Measurements from ENCODE around the gene MRPS23. TPM values are rescaled to one million over a fixed set of nuclear protein-coding genes. Genes with fewer than 3 reads are reported as not detected.

Gene MRPS23
- total and polyA plus RNA-seq, 9 of the 15 experiments (the other 6 are each of a cell fraction or from before 2014, with no cell fraction given) = 59.1 to 298 (median 98.8) TPM

- peak; percentile 46 for FAIRE-seq
- no peaks in the 10 kb centered on the region for H3K9me1 ChIP-seq (ENCODE audit: control insufficient read depth, insufficient read depth, low read length)
- intact Hi-C loops (cut with micrococcal nuclease) (loop anchor here (2.0 kb wide), 1 partner anchor 33 kb away; no protein-coding TSS in a partner anchor), in situ Hi-C loops (cut with MboI) (loop anchor here (5.0 kb wide), 1 partner anchor 257 kb away; no protein-coding TSS in a partner anchor)
- H3K9me3 ChIP-seq (replicated peaks; ENCODE audit: control insufficient read depth, insufficient read depth, low read depth, low read length) = no peaks in the 10 kb centered on the region
- H2AFZ ChIP-seq (ENCODE audit: low read depth, low read length) = no peak overlapping the region
- no TSS peak for BruUV-seq (replicated peaks)
- H4K20me1 ChIP-seq (replicated peaks; ENCODE audit: control insufficient read depth, insufficient read depth, low read length) = no peaks in the 10 kb centered on the region
- no peak for ATAC-seq
- no peak for DNase-seq (ENCODE audit: extremely low read depth in 1 of 4, low spot score in 3 of 4)
- H3K27me3 ChIP-seq (ENCODE audit: control insufficient read depth in 2 of 2, insufficient read depth in 2 of 2, low read length in 2 of 2) = peaks cover 0 to 8% of the 10 kb centered on the region in 2 experiments; a peak in 1 of 5 replicates
- H3K79me2 ChIP-seq (ENCODE audit: control insufficient read depth, insufficient read depth, low read length) = no peaks in the 10 kb centered on the region
- TF ChIP-seq SP1 (CRISPR knock-in tag; IDR thresholded peaks at IDR 0.05) (no peak), THRB (CRISPR knock-in tag; conservative IDR thresholded peaks at IDR 0.05) (no peak), ZKSCAN1 (IDR thresholded peaks at IDR 0.05; ENCODE audit: low read depth, low read length) (no peak), RBM25 (IDR thresholded peaks at IDR 0.05; ENCODE audit: low read depth, low read length, severe bottlenecking) (peak; percentile 78), ZFP36 (IDR thresholded peaks at IDR 0.05; ENCODE audit: low read depth, low read length, partially characterized antibody) (peak; percentile 44), DDX20 (tag; IDR thresholded peaks at IDR 0.05; ENCODE audit: low read depth) (no peak), XRCC4 (IDR thresholded peaks at IDR 0.05; ENCODE audit: extremely low read depth, insufficient read depth, insufficient read length) (no peak)
- peaks cover 23 to 31% of the 10 kb centered on the region in 2 experiments for H3K4me1 ChIP-seq (replicated peaks in 1 of 2; ENCODE audit: control insufficient read depth in 2 of 2, insufficient read depth in 2 of 2, low read length in 2 of 2)
- no peaks in the 10 kb centered on the region for H3K36me3 ChIP-seq (ENCODE audit: control insufficient read depth, insufficient read depth, low read length)
- no peak overlapping the region for H3K27ac ChIP-seq (ENCODE audit: extremely low read depth, low read depth, low read length)
- H3K4me2 ChIP-seq (ENCODE audit: insufficient read depth, low read length) = no peak overlapping the region
- POLR2A ChIA-PET = interaction anchor here (0.6 to 2.5 kb wide), 10 partner anchors 10 to 251 kb away, joined by 3 to 8 read pairs (median 4); partner anchors contain the start of genes MRPS23 and SRSF1
- CTCF ChIA-PET (ENCODE audit: low intra/inter-chr PET ratio) = interaction anchor here (0.6 to 2.6 kb wide), 3 partner anchors 139 to 251 kb away, joined by 3 to 17 read pairs (median 3); no protein-coding TSS in a partner anchor
- no peak overlapping the region for H3K4me3 ChIP-seq
- no peak overlapping the region for H3K9ac ChIP-seq (ENCODE audit: insufficient read depth in 1 of 2, low read depth in 2 of 2, low read length in 2 of 2)
- WGBS (ENCODE audit: insufficient coverage, low coverage, missing lambda C conversion rate) = 25% methylated on average over 13 of the region's 13 CpGs
Observed at GRCh38 chr17:57859601-57860413, 10.0 kb upstream of the MRPS23 start.

All from K562 (cell line).